ENCODE measurements around the gene G0S2.

Gene G0S2

DNA sequence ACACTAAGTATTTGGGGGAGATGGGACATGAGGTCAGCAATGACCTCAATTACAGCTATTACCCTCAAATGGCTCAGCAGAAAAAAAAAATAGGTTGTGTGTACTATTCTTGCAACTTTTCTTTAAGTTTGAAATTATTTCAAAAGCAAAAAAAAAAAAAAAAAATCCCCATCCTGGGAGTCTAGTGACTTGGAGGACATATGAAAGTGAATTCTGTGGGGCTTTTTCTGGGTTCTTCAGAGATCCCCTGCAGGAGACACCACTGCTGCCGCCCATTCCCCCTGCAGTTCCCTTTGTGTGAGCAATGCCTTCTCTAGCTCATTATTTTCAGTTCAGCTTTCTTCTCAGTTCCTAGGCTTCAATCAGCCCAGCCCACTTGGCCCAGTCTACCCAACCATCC lies 46.1 kb downstream of the G0S2 start:
- DNase-seq: no peak

- DNase-seq: no peak
These were observed 48.1 kb downstream of the G0S2 start for GRCh38 chr1:209723265-209723664.

GRCh38 chr1:209723756-209724693 lies 48.8 kb downstream of the G0S2 start:
- no peak for DNase-seq

Measured in GDM1 (cell line).